Stimulated activated CD4-positive, alpha-beta T cell treated with anti-CD3 and anti-CD28 coated beads, Interleukin-15, amount 100 ng/mL, for 1 hour (primary cell): ENCODE data around the gene KLC4.

Experiments
- DNase-seq, 2 donors: peaks; one replicate each; pipeline ENCODE4 v3.0.0-alpha.2; 2020; ENCODE audit warnings: low read depth in 1 of 2, low spot score in 1 of 2

KLC4 gene

DNA sequence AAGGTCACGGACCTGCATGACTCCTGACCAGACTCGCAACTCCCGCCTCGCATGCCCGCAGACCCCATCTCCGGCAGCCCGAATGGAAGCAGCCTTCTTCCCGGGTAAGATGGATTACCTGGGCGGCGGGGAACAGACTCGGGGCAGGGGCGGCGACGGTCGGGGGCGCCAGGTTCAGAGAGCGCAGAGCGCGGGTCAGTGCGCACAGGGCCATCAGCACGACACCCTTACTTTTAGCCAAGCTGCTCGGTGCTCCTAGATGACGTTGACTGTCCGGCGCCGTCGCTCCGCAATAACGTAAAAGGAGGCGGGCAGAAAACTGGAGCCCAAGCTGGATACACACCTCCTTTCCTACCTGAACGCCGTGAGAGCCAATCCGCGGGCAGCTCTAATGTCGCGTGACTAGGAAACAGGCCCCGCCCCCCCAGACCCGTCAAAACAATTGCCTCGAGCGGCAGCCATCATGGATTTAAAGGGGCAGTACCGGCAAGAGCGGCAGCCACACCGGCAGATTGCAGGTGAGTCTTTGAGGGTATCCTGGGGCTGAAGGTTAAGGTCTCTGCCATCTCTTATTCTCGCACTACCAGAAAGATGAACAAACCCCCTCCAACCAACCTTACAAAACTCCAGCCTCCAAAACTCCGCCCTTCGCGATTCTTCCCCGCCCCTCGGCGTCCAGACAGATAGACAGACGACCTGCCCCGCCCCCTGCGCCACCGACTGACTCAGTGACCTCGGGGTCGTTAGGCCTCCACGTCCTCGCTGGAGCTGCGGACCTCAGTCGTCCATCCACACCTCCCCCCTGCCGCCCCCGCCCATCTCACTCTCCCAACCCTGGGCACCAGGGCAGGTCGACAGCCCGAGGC is at the start of gene KLC4, which contains the start of gene MRPL2:
KLC4 (plus strand) TSS at position 464 of the 866 bp plus-strand sequence. CDS start 1,705 bp downstream, outside the sequence.
MRPL2 (minus strand) TSS at position 267 of the 866 bp plus-strand sequence; CDS start at position 214, 53 bp downstream.
- DNase-seq: peak; percentile 90 to 93

DNA sequence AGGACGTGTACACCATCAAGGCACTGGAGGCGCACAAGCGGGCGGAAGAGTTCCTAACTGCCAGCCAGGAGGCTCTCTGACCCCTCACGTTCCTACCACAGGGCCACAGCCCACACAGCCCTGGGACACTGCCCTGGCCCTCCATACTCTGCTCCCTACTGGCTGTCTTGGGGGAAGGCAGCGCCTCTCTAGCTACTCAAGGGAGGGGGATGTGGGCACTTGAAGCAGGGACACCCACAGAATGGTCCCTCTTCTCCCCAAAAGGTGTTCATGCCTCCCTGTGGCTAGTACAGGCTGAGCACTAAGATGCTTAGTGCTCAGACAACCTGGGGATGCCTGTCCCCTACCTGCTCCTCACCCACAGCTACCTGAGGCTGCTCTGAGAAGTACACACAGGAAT is 48.2 kb upstream of the KLC4 start:
- no peak for DNase-seq

DNA sequence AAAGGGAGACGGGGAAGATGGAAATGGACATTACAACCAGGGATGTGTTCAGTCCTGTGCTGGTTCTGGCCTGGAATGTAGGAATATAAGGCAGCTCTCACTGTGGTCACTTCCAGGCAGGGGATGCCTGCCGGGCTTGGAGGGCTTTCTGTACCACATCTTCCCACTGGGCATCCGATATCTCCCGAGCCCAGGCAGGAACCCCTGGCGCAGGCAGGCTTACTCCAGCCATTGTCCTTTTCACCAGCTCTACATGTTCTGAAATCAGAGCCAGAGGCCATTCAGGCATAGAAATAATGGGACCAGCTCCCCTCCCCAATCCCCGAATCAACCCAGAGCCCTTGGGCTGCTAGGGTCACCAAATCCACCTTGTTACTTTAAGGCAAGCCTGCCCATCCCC is 47.1 kb upstream of the KLC4 start:
- no peak for DNase-seq

DNA sequence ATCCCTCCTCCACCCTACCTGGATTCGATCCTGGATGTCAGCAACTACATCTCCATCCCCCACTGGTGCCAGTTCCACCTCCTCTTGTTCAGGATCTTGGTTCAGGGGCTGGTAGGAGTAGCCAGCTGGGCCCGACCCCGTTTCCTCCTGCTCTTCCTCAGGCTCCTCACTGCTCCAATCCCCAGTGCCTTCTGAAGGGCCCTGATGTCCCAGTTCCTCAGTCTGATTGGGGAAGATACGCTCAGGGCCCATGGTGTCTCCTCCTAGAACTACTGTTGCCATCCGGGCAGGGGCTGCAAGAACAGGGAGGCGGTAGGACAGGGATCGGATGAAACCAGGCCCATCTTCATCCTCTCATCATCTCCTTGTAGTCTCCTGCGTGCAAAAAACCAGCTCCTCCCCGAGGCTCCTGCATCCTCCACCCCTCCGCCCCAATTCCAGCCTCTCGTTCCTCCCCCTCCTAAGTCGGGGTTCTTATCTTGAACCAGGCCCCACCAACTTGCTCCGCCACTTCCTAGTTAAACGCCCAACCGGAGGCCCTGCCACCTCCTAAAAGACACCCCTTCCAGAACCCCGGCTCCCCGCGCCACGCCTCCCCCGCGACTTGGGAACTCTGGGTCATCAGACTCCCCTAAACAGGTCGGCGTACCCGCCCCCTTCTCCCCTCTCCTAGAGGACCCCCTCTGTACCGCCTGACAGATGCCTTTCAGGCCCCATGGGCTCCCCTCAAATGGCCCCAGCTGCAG is 46.2 kb upstream of the KLC4 start:
- no peak for DNase-seq

DNA sequence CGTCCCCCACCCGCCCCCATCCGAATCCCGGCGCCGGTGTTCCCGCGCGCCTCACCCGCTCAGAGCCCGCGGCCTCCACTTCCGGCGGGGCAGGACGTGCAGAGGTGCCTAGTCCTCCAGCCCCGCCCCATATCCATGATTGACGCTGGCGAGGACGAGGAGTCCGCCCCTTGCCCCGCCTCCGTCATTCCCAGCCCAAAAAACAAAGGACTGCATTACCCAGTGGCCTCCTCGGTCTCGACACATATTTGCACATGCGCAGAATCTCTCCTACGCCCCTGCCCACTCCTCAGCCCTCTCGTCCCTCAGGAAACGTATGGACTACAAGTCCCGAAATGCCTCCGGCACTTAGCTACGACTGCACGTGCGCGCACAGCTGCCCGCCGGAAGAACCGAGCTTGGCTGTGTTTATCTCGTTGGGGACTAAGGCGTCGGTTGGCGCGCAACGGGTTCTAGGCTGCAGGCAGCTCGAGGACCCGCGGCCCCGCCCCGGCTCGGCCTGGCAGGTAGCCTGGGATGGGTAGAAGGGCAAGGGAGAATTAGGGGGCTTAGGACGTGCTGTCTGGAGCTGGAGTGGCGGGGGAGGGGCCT is 45.5 kb upstream of the KLC4 start, which contains the start of the genes KLHDC3 and MEA1:
KLHDC3 (plus strand) TSS at position 407 of the 591 bp plus-strand sequence. CDS start 2,944 bp downstream, outside the sequence.
MEA1 (minus strand) TSS at position 104 of the 591 bp plus-strand sequence. CDS start 133 bp downstream, outside the sequence.
- DNase-seq: peak; percentile 96 to 97

DNA sequence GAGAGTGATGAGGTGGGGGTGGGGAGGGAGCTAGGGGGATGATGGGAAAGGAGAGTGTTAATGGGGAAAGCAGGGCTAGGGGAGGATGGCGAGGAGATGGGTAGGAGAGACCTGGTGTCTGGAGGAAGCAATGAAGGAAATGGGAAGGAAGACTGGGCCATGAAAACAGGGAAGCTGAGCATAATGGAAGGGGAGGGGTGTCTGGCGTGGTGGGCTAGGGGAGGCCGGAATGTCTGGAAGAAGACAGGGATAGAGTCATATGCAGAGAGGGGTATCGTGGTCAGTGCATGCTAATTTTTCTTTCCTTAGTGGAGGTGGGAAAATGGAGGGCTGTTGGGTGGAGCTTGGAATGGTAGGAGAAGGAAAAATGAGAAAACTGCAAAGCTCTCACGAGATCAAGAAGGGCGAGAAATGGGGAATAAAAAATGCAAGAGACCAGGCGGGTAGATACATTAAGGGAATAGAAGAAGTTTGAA is 45.0 kb upstream of the KLC4 start:
- DNase-seq: no peak

DNA sequence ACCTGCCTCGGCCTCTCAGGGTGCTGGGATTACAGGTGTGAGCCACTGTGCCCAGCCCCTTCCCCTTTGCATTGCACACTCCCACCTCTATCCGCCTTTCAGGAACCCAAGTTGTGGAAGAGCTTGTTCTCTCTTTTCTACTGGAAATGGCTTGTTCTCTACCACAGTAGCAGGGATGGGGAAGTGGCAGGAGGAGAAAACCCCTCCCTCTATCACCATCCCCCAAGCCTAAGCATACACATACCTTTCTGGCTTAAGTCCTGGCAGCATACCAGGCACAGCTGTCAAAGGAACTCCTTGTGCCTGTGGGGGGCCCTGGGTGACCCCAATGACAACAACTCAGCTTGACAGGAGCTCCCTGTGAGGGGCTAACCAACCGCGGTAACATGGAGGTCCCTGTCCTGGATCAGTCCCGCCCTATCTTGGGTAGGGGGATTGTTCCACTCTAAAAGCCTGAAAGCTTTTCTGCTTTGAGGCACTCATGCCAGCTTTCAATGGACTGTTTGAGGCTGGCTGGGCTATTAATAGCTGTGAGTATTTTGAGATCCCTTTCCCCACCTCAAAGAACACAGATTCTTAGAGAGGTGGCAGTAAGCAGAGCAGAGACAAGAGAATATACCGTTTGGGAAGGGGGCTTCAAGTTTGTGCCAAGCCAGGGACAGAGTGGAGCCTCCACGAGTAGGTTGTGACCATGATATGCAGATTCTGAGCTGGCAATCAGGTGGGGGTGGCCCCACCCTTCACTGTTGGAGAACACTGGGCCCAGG is 43.1 kb upstream of the KLC4 start:
- DNase-seq: no peak

DNA sequence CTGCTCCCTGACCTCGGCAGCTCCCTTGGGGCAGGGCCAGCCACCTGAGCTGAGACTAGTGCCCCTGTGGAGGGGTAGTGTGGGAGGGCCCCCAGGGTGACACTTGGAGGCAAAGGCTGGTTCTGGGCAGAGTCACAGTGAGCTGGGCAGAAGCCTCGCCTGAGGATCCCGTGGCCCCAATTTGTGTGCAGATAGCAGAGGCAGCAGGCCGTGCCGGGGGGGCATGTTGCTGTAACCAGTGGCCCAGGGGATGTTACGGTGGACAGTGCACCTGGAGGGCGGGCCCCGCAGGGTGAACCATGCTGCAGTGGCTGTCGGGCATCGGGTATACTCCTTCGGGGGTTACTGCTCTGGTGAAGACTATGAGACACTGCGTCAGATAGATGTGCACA is 42.5 kb upstream of the KLC4 start:
- DNase-seq: no peak

DNA sequence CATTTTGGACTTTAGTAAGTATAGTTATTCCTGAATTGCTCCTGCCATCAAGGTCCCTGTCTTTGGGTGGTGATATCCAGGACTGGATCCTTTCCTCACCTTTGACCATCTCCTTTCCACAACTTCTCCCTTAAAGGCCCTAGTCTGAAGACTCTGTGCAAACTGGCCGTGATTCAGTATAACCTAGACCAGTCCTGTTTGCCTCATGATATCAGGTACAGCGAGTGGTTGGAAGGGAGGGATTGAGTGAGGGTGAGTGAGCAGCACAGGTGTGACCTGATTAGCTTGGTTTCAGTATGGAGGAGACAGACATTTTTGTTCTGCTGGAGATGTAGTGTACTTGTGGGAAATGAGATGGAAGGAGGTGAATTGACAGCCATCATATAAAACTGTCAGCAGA is 40.3 kb upstream of the KLC4 start:
- no peak for DNase-seq

DNA sequence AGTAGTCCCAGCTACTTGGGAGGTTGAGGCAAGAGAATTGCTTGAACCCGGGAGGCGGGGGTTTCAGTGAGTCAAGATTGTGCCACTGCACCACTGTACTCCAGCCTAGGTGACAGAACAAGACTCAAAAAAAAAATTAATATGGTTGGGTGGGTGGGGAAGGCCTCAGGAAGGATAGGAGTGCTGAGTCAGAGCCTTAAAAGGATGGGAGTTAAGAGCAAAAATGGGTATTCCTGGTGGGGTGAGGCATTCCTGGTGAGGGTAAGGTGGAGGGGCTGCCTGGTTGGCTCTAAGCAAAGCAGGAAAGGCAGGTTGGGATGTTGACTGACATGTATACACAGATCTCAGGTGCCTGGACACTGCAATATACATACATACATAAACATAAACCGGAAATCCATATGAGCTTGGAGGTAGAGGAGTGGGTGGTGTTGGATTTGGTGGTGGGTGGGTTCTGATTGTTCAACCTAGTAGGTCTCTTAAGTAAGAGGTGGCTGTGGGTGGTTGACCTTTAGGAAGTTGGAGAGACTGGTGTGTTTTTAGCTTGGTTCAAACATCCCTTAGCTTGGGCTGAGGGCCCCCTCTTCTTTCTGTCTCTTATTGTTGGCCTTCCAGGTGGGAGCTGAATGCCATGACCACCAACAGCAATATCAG is 39.3 kb upstream of the KLC4 start:
- DNase-seq: no peak

DNA sequence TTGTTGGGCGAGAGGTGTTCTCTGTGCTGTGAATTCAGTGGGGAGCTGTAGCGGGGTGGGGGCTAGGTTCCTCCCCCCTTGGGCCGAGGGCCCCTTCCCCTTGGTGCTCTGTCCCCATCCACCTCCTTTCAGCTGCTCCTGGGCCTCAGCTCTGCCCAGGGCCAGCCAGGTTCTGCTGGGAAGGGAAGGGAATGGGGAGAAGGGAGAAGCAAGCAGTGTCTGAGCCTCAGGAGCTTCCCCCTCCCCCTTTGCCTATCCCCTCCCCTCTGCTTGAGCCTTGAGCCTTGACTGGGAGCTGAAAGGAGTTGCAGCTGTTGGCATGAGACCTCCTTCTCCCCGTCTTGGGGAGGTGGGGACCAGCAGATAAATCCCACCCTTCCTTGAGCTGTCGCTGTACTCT is 38.6 kb upstream of the KLC4 start:
- DNase-seq: no peak

DNA sequence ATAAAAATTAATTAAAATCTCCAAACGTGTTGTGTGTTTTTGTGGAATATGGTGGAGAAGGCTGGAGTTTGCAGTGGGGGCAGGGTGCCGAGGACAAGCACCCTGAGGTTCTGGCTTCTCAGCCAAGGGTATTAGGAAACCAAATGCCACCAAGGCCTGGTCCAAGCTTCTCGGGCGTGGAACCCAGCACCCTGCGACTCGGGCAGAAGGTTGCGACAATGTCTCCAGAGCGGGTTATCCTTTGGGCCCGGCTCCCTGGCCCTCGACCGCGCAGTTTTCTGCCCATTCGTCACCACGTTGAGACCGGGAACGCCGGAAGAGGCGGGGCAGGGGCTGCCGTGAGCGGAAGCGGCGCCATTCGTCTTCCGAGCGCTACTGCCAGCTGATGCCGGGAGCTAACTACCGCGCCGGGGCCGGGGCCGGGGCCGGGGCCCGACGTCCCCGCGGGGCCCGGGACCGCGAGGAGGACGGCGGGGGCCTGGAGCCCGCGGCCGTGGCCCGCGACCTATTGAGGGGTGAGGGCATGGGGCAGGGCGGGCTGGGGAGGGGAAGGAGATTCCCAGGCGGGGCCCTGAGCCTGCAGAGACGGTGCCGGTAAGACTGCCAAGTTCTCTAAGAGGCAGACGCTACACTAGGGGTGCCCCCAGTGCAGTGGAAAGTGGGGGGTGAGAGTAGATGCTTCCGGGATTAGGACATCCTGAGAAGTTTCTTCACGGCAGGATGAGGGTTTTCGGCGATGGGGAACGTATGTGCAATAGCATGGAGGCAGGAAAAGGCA is 38.0 kb upstream of the KLC4 start, which contains the start of gene RRP36:
RRP36 (plus strand) TSS at position 354 of the 778 bp plus-strand sequence; CDS start at position 386, 32 bp downstream.
- DNase-seq: peak; percentile 40 to 67

DNA sequence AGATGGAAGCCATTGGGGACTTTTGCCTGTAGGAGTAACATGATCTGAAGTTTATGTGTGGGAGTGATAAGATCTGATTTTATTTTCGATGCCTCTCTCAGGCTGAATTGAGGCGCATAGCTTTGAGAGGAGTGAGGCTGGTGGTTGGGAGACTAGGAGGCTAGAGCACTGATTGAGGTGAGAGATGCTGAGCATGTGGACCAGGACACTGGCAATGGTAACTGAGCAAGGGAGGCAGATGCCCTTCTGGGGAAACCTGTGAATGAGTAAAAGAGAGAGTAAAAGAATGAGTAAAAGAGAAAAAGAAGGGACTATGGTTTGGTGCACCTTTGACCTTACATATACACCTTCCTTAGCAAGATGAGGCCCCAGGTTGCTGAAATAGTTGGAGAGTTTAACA is 35.0 kb upstream of the KLC4 start:
- no peak for DNase-seq

DNA sequence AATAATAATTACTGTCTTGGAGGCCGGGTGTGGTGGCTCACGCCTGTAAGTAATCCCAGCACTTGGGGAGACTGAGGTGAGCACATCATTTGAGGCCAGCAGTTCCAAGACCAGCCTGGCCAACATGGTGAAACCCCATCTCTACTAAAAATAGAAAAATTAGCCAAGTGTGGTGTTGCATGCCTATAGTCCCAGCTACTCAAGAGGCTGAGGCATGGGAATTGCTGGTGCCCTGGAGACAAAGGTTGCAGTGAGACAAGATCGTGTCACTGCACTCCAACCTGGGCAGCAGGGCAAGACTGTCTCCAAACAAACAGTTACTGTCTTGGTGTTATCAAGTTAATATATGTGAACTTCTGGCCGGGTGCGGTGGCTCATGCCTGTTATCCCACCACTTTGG is 33.1 kb upstream of the KLC4 start:
- DNase-seq: no peak

DNA sequence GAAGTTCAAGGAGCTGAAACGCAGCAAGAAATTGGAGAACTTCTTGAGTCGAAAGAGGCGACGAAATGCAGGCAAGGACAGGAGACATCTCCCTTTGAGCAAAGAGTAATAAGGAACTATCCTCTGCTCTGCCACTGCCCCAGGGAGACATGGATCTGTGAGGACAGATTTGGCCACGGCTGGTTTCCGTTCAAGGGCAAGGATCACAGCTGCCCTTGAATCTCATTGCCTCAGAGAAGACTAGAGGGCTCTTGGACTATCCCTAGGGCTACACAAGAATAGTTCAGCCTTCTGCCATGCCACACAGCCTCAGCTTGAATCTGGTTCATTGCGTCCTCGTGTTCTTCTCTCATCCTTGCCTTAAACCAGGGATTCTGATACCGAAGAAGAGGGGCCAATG is 30.3 kb upstream of the KLC4 start:
- no peak for DNase-seq

DNA sequence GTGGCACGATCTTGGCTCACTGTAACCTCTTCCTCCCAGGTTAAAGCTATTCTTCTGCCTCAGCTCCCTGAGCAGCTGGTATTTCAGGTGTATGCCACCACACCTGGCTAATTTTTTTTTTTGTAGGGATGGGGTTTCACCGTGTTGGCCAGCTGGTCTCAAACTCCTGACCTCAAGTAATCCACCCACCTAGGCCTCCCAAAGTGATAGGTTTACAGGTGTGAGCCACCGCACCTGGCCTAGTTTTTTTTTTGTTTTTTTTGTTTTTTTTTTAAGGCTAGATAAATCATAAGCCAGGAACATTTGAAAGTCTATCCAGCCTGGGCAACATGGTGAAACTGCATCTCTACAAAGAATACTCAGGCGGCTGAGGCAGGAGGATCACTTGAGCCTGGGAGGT is 27.1 kb upstream of the KLC4 start:
- no peak for DNase-seq

DNA sequence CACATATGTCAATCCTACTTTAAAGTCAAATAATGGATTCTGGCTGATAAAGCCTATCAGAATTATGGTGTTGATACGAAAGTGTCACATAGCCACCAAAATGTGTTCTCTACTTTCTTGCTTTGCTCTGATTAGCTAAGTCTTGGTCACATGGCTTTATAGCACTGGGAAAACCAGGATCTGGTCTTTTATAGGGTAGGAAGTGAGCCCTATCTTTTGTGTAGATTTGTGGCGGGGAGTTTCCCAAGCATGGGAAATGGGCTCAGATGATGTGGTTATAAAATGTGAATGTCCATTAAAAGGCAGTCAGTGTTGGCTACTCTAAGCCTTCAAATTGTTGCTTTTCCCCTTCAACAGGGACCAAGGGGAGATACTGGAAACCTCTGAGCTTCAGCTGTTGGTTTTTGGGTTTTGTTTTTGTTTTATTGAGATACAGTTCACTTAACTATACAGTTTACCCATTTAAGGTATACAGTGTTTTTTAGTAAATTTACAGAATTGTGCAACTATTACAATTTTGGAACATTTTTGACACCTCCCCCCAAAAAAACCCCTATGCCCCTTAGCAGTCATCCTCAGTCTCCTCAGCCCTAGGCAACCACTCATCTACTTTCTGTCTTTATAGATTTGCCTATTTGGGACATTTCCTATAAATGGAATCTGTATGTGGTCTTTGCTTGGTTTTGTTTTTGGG is 25.8 kb upstream of the KLC4 start:
- no peak for DNase-seq

DNA sequence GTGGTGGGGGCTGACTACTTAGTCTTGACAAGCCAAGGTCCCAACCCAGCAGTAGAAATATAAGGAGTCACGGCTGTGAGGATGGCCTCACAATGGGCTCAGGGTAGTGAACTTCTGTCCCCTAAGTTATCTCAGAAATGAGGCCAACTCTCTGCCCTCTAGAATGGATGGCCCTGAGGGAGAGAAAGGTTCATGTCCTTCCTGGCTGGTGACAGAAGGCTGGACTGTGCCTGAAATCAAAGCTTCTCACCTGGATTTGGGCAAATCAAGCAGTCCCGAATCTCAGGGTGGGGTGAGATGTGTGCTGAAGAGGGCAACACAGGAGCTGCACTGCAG is 25.3 kb upstream of the KLC4 start:
- no peak for DNase-seq
